Inflammatory macrophage treated with lipopolysaccharide for 4 hours (primary cell): ENCODE measurements around the gene ECI2.
"Not testable (repeated sequence)": the region's sequence is repeated elsewhere in the genome, so short reads cannot be mapped to it uniquely, and the experiment has no call there.

Experiments used
- DNase-seq: peaks from one replicate; pipeline ENCODE4 v3.0.0-alpha.2; 2020

ECI2 gene

DNA sequence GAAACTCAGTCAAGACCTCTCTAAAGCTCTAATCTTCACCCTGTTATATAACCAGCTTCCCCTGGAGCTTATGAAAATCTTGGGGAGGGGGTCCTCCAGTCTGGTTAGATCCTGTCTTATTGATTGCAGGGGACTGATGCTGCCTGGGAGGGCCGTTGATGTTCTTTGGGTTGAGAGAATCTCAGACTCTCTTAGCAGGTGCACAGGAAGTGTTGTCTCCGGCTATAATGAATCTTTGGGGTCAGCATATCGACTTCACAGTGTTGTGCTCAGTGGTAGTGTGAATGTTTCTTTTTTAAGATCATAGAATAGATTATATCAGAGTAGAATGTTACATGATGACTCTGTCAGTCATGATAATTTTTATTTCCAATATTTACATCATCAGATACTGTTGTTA, 2.8 kb upstream of the ECI2 start:
- DNase-seq = no peak

DNA sequence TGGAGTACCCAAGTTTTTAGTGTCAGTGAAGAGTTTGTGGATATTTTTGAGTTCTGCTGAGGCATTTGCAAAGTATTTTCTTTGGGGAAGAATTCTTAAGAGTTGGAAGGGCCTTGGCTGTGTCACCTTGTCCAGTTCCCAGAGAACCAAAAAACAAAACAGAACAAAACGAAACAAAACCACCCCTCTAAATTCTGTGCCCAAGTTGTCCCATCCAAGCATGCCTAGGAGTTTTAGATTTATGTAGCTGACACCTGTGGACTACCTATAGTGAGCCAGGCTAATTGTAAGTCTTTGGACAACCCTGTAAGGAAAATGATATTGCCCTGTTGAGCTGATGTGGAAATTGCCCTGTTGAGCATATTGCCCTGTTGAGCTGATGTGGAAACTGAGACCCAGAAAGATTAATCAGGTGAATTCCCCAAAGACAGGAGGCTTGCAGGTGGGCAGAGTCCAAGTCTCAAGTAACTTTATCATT, 1.0 kb upstream of the ECI2 start:
- DNase-seq = no peak

DNA sequence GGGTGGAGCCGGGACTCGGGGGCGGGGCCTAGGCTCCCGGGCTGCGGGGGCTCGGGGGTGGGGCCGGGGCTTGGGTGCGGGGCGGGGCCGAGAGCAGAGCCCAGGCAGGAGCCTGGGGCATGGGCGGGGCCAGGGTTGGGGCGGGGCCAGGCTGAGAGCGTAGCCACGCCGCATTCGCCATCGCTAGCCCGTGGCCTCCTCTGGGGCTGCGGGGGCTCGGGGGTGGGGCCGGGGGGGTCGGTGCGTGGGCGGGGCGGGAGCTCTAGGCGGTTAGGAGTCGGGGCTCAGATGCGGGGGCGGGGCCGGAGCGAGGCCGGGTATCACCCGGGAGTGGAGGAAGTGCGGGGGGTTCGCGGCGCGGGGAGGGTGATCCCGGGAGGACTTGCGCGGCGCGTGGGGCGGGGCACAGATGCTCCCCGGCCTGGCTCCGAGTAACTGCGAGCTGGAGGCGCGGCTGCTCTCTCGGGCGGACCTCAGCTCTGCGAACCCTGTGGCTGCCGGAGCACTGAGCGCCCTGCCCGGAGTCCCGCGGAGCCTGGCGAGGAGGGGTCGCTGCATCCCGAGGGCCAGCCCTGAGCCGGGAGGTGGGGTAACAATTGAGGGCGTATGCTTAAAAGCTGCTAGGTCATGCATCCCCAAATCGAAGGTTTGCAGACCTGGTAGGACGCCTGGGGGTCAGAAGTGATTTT, 434 bp upstream of the ECI2 start:
- DNase-seq = peak; percentile 91

DNA sequence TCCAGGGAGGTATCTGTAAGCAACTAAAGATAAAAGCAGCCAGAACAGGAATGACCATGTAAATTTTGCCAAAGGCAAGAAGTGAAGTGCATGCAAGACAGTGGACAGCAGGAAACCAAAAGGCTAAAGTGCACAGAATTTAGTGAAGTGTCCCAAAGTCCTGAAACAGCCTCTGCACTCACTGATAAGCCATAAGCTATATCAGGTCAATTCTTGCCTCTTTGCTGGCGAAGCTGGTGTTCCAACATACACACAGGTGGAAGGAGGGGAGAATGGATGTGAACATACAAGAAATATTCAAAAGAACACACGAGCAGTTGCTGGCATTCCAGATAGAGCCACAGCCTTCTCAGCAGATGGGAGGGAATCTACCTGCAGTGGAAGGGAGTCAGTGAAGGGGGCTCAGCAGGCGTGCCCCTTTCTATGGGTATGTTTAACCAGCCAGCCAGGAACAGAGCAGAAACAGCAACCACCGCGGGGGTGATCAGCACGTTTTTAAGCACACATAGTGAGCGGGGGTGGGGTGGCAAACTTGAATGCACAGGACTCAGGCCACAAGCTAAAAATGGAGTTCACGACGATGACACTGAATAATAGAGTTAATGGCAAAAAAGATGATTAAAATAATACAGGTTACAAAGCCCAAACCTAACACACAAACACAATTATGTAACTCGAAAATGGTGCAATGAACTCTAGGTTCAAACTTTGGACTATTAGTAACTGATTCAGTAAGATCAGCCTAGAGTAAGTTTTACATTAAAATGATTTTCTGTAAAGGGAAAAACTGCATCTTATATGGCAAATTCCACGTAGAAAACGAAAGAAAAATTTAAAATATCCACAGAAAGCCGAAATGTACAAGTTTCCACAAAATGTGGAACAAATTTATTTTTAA, 1.2 kb downstream of the ECI2 start:
- peak; percentile 11 for DNase-seq

DNA sequence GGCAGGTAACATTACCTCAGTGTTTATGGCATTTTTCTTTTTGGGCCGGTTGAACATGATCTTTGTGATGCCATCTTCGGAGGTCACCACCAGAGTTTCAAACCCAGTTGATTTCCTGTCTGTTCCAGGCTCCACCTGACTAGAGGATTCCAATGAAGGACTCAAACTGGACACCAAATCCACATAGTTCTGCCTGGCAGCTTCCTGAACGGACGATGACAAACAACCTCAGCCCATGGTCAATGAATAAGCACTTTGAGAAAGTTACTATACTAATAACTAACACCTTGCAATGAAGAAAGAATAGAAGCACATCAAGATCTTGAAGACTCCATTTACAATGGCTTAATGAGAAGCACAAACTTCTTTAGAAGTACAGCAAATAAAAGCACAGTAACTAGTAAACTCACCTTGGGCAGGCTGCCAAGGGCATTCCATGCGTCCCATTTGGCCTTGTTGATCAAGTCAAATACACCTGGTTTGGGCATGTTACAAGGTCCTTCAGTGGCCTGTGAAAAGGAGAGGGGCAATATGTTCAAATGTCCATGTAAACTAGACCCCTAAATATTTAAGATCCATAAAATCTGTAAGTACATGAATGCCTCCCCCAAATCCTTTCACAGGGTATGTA, 4.9 kb downstream of the ECI2 start:
- DNase-seq = no peak

DNA sequence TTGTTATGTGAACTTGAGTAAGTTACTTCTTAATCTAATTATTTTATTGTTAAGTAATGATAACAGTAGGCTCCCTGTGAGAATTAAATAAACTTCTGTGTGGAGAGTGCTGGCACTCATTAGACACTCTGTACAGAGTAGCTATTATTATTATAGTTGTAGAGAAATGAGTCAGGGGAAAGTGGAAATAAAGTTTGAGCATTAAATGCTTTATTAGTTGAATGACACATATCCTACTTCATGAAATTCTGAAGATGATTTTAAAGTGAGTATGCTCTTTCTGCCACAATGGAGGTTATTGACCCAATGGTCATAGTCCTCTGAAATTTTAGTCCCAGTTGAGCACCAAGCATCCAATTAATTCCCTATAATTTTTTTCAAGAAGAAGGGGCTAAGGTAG, 5.9 kb downstream of the ECI2 start:
- DNase-seq = no peak

DNA sequence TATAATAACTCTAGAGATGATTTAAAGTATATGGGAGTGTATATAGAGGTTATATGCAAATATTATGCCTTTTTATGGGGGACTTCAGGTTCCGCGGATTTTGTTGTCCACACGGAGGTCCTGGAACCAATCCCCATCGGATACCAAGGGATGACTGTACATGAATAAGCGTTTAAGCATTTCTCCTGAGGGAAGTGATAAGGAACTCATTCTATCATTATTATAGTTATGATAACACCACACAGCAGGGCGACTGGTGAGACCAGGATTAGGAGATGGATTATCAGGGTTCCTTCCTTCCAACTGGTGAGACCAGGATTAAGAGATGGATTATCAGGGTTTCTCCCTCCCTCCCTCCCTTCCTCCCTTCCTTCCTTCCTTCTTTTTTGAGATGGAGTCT, 6.6 kb downstream of the ECI2 start:
- DNase-seq = no peak

DNA sequence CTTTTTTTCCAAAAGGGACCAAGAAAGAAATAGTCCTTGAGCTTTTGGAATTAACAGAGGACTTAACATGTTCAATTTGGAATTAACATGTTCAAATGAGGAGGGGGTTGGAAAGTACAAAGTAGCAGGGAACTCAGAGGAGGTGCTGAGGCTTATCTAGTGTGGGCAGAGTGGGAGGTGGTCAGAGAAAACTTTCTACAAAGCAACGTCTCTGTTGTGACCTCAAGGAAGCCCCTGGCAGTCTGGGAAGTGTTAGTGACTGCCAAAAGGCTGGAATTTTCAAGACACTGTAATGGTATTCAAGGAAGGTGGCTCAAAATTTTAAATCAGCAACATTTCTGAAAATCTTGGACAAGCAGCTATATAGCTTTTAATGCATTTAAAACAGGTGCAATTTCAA, 7.3 kb downstream of the ECI2 start:
- DNase-seq = no peak

DNA sequence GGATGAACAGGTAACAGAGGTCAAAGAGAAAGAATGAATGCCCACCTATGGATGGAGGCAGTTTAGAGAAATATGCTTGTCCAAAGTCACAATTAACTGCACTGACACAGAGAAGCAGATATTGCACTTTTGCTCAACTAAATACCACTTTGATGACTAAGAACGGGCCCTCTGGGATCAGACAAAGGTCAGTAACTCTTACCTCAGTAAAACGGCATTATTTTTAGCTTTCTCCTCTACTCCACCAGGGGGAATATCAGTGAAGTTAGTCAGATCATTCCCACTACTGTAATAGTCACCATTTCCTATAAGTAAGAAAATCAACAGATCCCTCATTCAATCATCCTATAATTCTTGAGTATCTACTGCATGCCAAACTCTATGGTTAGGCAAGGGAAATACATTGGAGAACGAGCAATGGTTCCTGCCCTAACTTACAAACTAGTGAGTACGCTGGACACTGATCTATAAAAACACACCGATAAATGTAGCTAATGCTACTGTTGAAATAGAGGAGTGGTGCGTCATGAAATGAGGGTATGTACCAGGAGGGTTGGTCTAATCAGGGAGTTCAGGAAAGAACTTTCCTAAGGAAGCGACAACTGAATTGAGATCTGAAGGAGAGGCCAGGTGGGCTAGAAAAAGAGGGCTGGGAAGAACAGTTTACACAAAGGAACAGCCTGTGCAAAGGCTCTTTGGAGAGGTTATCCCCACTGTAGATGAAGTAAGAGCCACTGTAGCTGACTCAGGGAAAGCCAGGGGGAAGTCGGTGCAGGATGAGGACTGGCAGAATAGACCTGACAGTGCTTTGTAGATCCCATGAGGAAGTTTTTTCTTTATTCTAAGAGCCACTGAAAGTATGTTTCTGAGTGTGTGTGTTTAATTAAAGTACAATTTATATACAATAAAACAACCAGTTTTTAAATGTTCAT, 9.2 kb downstream of the ECI2 start:
- no peak for DNase-seq

DNA sequence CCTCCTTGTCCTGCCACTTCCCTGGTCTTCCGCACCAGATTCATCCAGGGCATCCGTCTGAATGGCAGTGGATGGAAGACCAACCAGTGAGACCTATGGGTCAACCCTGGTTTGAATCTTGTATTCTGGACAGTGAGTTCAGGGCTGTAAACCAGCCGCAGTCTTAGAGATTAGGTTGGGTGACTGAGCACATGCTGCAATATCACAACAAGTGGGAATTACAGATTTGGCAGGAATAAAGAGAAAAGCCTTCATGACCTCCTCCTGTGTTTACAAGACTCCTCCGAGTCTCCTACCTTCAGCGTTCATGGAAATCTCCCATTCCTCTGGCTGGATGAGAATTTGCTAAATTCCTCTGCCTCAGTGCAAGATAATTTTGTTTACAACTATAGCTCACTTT, 9.9 kb downstream of the ECI2 start:
- no peak for DNase-seq

DNA sequence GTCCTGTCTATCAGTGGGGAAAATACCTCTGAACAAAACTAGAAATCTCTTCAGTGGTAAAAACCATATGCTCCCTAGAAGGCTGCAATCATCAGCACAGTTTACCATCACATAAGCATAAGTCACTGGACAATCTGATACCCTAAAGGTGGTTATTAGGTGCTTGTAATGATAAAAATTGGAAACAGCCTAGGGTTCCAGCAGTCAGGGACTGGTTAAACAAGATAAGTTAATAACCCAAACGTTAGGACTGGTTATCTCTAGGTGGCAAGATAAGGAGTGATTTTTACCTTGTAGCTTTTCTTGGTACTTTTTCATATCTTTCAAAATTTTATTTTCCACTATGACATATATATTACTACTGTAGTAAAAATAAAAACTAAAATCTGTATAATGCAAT, 11.0 kb downstream of the ECI2 start:
- no peak for DNase-seq

DNA sequence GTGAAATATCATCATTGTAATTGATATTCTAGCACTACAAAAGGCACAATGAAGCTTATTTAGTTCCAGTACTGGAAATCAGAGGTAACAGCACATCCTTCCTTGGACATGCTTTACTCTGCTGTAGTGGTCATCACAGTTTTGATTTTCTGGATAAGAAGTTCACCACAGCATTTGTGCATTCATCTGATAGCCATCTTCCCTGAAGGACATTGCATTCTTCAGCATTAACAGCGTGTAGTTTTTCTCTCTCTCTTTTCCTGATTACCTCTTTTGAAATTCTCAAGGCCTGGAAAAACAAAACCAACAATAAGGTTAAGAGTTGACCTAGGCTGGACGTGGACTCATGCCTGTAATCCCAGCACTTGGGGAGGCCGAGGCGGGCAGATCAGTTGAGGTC, 19.6 kb downstream of the ECI2 start:
- no peak for DNase-seq

DNA sequence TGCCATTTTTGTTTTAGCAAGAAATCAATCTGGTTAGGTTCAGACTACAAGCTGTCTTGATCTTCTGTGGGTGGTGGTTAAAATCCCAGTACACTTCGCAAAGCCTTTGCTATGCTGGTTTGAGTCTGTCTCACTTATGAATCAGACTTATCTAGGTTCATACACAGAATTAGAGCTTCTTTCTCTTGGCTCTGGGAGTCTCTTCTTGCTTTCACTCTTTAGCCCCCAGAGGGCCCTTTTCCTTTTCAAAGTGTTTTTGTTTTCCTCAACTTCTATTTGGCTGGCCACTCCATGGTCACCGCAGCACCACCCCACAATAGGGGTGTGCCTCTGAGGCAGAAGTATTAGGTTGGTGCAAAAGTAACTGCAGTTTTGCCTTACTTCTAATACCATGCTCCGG, 21.3 kb downstream of the ECI2 start:
- no peak for DNase-seq

DNA sequence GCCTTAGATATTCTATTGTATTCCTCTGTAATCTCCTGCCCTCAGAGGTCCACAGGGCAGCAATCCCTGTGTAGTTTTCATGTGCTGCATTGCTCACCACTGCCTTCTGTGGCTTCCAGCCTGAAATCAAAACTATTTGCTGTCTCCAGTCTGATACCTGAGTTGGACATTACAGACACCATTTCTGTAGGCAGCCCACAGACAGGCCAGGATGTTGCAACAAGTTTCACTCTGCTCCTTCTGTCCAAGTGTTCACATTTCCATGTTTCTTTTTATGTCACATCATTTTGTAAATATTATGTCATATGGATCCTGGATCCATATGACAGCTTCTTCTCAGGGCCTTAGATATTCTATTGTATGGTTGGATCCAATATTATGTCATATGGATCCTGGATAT, 21.7 kb downstream of the ECI2 start:
- no peak for DNase-seq

DNA sequence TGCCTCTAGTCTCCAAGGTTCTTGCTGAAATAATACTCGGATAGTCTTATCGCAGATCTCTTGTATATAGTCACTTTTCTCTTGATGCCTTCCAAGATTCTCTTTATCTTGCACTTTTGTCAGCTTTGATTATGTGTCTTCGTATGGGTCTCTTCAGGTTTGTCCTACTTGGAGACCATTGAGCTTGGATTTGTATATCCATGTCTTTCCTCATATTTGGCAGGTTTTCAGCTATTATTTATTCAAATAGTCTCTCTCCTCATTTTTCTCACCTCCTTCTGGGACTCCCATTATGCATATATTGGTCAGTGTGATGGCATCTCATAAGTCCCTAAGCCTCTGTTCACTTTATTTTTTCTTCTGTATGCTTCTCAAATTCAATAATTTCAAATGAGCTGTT, 23.0 kb downstream of the ECI2 start:
- DNase-seq = no peak

DNA sequence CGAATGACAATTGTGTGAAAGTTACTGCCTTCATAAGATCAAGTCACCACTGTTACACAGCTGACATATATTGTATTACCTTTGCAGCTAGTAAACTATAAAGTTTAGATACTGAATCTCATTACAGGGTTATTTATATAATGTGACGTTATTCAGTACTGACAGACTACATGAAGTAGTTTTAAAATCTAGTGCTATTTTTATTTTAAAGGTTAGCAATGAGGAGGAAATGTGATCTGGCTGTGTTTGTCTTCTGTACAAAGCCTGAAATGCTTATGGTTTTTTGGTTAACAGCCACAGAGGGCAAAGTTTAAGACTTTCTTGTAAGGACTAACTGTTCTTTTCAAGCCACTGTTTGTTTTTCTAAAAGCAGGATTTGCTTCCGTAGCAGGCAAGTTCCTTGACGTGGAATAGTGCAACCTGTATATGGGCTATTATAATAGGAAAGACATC, 26.0 kb downstream of the ECI2 start:
- not testable (repeated sequence) for DNase-seq

DNA sequence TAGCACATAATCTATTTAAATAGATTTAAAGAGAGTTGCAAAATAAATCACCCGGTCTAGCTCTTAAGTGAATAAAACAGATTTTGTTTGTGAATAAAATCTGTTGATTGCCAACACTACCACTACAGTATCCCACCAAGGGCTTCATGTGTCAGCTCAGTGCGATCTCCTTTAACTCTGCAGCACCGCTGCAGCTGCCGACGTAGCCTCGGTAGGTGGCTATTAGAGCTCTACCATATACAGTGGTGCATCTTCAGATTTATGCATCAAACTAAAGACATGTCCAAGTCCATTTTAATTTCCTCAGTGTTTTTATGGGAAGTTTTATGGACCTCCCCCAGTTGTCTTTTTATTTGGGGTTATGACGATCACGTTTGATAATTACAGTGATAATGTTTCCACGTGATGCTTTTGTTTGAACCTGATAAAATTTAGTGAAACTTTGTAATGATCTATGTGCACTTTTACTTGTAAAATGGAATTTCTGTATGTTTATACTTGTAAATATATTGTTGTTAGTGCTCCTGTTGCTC, 26.7 kb downstream of the ECI2 start:
- DNase-seq = no peak

DNA sequence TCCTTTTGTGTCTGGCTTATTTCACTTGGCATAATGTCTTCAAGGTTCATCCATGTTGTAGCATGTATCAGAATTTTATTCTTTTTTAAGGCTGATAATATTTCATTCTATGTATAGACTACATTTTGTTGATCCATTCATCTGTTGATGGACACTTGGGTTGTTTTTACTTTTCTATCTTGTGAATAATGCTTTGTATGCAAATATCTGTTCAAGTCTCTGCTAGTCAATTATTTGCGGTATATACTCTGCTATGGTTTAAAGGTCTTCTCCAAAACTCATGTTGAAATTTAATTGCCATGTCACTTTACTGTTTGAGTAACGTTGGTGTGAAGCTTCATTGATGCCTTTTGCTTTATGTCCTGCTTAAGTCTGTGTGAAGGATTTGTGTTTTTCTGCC, 27.5 kb downstream of the ECI2 start:
- DNase-seq = no peak

DNA sequence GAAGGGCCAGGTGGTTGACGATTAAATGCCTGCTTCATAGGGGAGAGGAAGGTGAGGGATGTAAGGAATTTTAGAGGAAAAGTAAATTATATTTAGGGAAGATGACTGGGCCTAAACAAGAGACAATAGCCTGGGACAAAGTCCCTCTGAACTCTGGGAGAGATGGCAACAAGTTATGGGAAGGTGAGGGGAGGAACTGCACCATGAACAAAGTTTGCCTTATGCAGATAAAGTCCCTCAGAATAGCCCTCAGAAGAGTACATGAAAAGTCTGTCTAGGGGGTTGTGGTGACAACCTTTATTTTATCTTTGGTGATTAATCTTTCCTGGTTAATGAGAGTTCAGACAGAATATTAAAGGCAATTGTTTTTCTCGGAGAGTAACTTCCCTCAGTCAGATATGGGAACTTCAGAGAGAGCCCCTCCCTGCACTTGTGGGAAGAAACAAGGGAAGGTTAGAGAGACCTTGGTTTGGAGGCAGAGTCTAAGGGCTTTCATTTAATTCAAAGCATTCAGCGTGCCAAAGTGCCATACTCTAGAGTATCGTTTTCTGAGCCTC, 29.3 kb downstream of the ECI2 start:
- DNase-seq = no peak

DNA sequence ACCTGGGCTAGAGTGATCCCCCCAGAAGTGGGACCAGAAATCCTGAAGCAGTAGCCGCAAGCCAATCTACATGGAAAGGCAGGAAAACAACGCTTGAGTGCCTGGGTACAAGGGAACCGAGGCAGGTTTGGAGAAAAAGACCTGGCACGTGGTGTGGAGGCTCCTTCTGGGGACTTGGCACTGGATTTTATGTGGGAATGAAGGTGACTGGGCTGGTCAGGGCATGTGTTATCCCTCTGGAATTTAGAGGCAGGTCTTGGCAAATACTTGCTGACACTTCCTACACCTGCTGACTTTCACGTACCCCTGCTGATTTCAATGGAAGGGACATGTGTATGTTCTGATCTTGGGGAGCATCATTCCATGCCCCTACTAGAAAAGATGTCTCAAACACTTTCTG, 31.4 kb downstream of the ECI2 start:
- DNase-seq = no peak

DNA sequence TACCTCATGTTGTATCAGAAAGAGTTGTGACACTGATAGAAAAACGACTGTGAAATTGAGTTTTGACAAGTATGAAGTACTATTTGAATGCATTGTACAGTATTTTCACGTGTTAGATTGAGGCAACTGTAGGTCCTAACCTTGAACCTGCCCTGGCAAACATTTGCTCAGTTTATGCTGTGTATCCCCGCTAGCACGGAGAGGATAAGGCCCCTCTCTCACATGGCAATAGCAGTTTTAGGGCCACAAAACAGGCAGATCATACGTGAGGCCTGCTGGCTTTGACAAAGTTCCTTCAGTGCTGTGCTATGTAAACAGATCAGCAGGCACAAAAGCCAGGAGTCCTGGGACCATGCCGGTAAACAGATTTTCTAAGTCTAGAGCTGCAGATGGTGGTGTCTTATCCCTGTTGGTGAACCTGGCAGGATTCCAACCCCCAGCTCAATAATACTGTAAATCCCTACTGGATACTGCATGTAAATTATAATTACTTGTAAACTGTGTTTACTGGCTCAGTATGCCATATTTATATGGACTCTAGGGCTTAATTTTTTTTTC, 32.6 kb downstream of the ECI2 start:
- DNase-seq = no peak

DNA sequence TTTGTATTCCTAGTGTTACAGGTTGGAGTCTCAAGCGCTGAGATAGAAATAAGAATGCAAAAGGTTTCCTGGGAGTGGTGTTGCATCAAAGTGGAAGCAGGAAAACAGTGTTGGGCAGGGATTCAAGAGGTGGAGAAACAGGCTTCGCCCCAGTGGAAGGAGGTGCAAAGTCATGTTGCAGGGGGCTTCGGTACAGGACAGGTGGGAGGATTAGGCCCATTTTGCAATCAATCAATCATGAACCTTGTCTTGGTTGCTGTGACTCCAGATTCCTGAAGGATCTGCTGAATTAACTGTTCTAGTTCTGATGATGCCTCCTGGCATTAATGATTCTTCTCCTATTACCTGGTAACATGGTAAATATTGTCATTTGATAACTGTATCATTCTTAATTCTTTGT, 34.1 kb downstream of the ECI2 start:
- no peak for DNase-seq
